Stimulated activated naive CD8-positive, alpha-beta T cell treated with anti-CD3 and anti-CD28 coated beads, Interleukin-15, Interleukin-2, amounts not matched to agents 100 U/mL and 50 U/mL, for 24 hours (primary cell): Measurements from ENCODE around the gene NANP.

Source experiments
- ATAC-seq: fragments of 150-1000 bp; cut with Tn5 transposase; one replicate; pipeline ENCODE4 v1.10.0; 2021
- DNase-seq: peaks from one replicate; pipeline ENCODE4 v3.0.0; 2021

Gene NANP

GRCh38 chr20:25571240-25571639, 52.6 kb downstream of the NANP start:
- no peak for ATAC-seq

GRCh38 chr20:25570148-25570530, 53.7 kb downstream of the NANP start:
- DNase-seq (no peak), ATAC-seq (no peak)

More at GRCh38 chr20:25571240-25571639, 52.6 kb downstream of the NANP start:
- no peak for DNase-seq

- ATAC-seq, result no peak
- no peak for DNase-seq
Observed at GRCh38 chr20:25567286-25567685, 56.5 kb downstream of the NANP start.

- ATAC-seq, result no peak
- no peak for DNase-seq
Observed at GRCh38 chr20:25566821-25567220, 57.0 kb downstream of the NANP start.

GRCh38 chr20:25565578-25566157, 58.1 kb downstream of the NANP start:
- ATAC-seq (no peak), DNase-seq (no peak)

GRCh38 chr20:25563876-25564275, 59.9 kb downstream of the NANP start:
- ATAC-seq, result no peak
- DNase-seq, result no peak

- DNase-seq, result no peak
- no peak for ATAC-seq
Observed at GRCh38 chr20:25563362-25563761, 60.5 kb downstream of the NANP start.
